Mesodermal cell (in vitro differentiated cells): ENCODE data around the gene ADH6.
"Not testable (repeated sequence)": the region's sequence is repeated elsewhere in the genome, so short reads cannot be mapped to it uniquely, and the experiment has no call there.

Experiments
- H3K27ac ChIP-seq: 2 replicates; pipeline ENCODE4 v1.7.0; 2013; ENCODE audit warnings: mild to moderate bottlenecking, low read depth, low read length, moderate library complexity; ENCODE audit not compliant: severe bottlenecking
- H3K36me3 ChIP-seq: 2 replicates; pipeline ENCODE4 v1.7.1; 2013; ENCODE audit warnings: mild to moderate bottlenecking, low read length, moderate library complexity; ENCODE audit not compliant: control insufficient read depth, insufficient read depth
- H3K4me1 ChIP-seq: one replicate; pipeline ENCODE4 v1.7.1; 2013; ENCODE audit warnings: mild to moderate bottlenecking, low read length; ENCODE audit not compliant: insufficient read depth, control insufficient read depth, poor library complexity, severe bottlenecking
- H3K4me3 ChIP-seq: 2 replicates; pipeline ENCODE4 v1.7.0; 2013; ENCODE audit warnings: low read length, control low read depth, mild to moderate bottlenecking; ENCODE audit not compliant: insufficient read depth, poor library complexity, severe bottlenecking; ENCODE audit errors: extremely low read depth
- H3K9me3 ChIP-seq: 2 replicates; pipeline ENCODE4 v1.7.1; 2013; ENCODE audit warnings: mild to moderate bottlenecking, low read length, moderate library complexity; ENCODE audit not compliant: control insufficient read depth
- WGBS, 2 experiments: methylation state at CpG; one replicate each; pipeline ENCODE4 v1.1.5; 2013; ENCODE audit warnings: missing lambda C conversion rate in 2 of 2; ENCODE audit not compliant: insufficient coverage in 2 of 2; 5-methylcytosine and 5-hydroxymethylcytosine counted together

Gene ADH6

DNA sequence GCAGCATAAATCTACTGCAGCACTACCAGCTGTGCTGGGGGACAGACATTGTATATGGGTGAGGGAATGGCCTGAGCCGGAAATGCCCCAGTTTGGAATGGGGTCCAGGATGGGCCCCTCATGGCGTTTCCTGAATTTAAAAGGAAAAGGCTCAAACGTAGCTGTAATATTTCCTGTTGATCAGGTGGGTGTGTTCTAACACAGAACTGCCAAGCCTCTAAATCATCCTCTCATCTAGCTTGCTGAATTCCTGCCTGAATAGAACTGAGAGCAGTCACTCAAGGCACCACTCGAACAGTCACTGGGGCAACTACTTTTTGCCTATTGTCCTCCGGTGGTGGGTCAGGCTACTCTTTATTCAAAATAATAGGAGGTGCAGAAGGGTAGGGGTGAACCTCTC lies 28.7 kb downstream of the ADH6 start:
- H3K4me3 ChIP-seq, result no peak overlapping the region
- H3K4me1 ChIP-seq, result no peaks in the 10 kb centered on the region
- 88 to 90% methylated on average over 2 to 4 of the region's 5 CpGs for WGBS, 2 experiments
- H3K9me3 ChIP-seq, result no peaks in the 10 kb centered on the region
- H3K36me3 ChIP-seq, result no peaks in the 10 kb centered on the region
- H3K27ac ChIP-seq, result no peak overlapping the region

DNA sequence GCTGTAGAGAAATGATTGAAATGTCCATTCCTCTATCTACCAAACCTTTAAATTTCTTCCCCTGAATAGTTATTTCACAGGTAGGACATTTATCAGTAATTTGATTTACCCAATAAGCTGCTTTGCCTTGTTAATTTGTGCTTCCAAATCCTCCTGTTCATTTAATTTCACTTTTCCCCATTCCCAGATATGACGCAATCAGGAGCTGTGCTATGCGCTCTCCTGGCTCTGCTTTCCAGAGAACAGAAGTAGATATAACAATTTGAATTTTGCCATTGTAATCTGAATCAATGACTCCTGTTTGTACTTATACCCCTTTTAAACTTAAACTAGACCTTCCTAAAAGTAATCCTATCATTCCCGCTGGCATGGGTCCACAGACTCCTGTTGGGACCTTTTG lies 29.1 kb downstream of the ADH6 start:
- not testable (repeated sequence) for H3K4me1 ChIP-seq, H3K9me3 ChIP-seq, H3K27ac ChIP-seq, H3K4me3 ChIP-seq, H3K36me3 ChIP-seq
- 100% methylated on average over 1 to 2 of the region's 3 CpGs for WGBS, 2 experiments

DNA sequence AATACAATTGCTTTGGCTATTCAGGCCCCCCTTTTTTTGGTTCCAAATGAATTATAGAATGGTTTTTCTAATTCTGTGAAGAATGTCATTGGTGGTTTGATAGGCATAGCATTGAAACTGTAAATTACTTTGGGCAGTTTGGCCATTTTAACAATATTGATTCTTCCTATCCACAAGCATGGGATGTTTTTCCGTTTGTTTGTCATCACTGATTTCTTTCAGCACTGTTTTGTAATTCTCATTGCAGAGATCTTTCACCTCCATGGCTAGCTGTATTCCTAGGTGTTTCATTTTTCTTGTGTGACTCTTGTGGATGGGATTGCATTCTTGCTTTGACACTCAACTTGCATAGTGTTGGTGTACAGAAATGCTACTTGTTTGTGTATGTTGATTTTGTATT lies 33.0 kb downstream of the ADH6 start:
- no peak overlapping the region for H3K27ac ChIP-seq
- WGBS, 2 experiments, result 100% methylated on average over 1 of the region's 1 CpG
- H3K36me3 ChIP-seq, result no peaks in the 10 kb centered on the region
- H3K4me3 ChIP-seq, result no peak overlapping the region
- no peaks in the 10 kb centered on the region for H3K4me1 ChIP-seq
- peaks cover 3% of the 10 kb centered on the region for H3K9me3 ChIP-seq

DNA sequence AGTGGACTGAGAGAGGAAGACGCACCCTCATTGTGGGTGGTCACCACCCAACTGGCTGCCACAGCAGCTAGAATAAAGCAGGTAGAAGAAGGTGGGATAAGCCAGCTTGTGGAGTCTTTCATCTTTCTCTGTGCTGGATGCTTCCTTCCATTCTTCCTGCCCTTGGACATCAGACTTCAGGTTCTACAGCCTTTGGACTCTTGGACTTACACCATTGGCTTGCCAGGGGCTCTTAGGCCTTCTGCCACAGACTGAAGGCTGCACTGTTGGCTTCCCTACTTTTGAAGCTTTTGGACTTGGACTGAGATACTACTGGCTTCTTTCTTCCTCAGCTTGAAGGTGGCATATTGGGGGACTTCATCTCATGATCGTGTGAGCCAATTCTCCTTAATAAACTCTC lies 33.5 kb downstream of the ADH6 start:
- Histone ChIP-seq H3K9me3 (peaks cover 3% of the 10 kb centered on the region), H3K4me1 (no peaks in the 10 kb centered on the region), H3K27ac (no peak overlapping the region), H3K36me3 (no peaks in the 10 kb centered on the region), H3K4me3 (no peak overlapping the region)
- 100% methylated on average over 1 to 2 of the region's 2 CpGs for WGBS, 2 experiments

DNA sequence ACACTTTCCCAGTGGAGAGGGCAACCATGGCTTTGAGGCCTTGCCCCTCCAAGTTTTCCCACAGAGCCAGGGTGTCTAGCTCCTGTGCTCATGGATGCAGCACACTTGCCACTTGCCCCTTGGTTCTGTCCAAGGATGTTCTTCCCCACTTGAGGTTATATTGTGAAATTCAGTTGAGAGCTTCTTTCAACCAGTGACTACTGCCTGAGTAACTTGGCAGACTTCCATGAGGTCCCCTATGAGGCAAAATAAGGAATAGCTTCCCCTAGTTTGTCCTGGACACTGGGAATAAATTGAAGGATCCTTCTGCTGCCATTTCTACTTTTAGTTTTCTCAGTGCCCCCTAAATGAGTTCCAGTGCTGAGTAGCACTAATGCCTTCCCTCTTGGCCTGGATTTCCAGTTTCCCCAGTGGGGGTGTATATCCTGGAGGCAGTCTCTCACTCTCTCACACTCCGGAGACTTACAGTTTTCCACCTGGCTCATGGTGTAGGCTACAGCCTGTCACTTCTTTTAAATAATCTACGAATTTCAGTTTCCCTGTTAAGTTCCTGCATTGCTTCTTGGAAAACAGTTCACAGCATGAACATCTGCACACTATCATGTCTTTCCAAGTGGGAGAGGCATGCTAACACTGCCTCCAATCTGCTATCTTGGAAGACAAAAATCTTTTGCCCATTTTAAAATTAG lies 38.5 kb downstream of the ADH6 start:
- H3K9me3 ChIP-seq, result peaks cover 3% of the 10 kb centered on the region
- H3K4me1 ChIP-seq, result no peaks in the 10 kb centered on the region
- H3K4me3 ChIP-seq, result no peak overlapping the region
- H3K27ac ChIP-seq, result no peak overlapping the region
- H3K36me3 ChIP-seq, result no peaks in the 10 kb centered on the region
- WGBS, 2 experiments, result 83 to 91% methylated on average over 2 of the region's 2 CpGs

DNA sequence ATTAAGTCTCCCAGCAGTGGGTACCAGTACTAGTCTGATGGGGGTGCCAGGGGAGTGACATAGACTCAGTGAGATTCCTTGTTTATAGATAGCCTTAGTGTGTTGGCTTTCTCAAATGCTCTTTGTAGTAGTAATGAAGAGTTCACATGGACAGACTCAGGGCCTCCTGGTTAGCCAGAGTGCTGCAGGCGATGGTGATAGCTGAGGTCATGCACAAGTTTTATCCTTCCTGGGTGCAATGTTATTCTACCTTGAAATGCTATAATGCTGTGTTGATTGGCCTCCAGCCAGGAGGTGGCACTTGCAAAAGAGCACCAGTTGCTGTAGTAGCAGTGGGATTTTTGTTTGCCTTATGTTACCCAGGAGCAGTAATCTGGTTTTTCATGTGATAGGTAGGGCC lies 39.4 kb downstream of the ADH6 start:
- H3K36me3 ChIP-seq, result no peaks in the 10 kb centered on the region
- peaks cover 3% of the 10 kb centered on the region for H3K9me3 ChIP-seq
- no peaks in the 10 kb centered on the region for H3K4me1 ChIP-seq
- no peak overlapping the region for H3K4me3 ChIP-seq
- no peak overlapping the region for H3K27ac ChIP-seq
- WGBS, 2 experiments, result 100% methylated on average over 1 of the region's 1 CpG

DNA sequence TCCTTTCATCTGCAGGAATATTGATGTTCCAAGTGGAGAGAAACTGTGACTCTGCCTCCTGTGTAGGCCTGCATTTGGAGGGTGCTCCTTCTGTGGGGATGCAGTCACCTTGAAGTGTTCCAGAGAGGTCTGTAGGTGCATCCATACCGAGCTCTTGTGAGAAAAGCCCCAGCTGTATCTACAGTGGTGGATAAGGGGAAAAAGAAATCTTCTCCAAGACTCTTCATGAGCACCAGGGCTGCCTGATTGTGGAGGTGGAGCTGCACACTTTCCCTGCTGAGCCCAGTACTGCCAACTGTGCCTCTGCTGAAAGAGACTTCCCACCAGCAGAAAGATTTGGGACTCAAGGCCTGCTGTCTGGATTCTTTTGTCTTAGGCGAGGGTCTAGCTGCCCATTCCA lies 39.9 kb downstream of the ADH6 start:
- Histone ChIP-seq H3K4me1 (no peaks in the 10 kb centered on the region), H3K36me3 (no peaks in the 10 kb centered on the region), H3K9me3 (peaks cover 3% of the 10 kb centered on the region), H3K4me3 (no peak overlapping the region), H3K27ac (no peak overlapping the region)
- WGBS, 2 experiments, result 100% methylated on average over 1 of the region's 2 CpGs; no CpG with 5 or more reads in 1 of the 2 experiments

DNA sequence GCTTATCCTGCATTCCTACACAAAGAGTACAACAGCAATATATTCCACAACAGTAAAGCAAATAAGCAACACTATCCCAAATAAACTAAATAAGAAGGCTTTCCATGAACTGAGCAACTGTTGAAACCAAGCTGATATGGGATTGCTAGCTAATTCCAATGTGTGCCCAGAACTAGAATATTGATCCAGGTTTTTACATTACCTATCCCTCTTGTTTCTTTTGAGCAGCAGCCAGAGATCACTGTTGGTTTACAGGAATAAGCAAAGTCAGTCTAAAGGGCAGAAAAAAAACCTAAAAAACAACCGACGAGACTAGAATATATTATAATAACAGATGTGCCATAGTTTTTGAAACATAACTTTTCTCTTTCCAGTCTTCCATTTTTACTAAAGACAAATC lies 52.5 kb downstream of the ADH6 start:
- Histone ChIP-seq H3K36me3 (no peaks in the 10 kb centered on the region), H3K9me3 (no peaks in the 10 kb centered on the region), H3K4me3 (no peak overlapping the region), H3K4me1 (no peaks in the 10 kb centered on the region), H3K27ac (no peak overlapping the region)
- no CpG with 5 or more reads among the region's 2 CpGs for WGBS, 2 experiments

DNA sequence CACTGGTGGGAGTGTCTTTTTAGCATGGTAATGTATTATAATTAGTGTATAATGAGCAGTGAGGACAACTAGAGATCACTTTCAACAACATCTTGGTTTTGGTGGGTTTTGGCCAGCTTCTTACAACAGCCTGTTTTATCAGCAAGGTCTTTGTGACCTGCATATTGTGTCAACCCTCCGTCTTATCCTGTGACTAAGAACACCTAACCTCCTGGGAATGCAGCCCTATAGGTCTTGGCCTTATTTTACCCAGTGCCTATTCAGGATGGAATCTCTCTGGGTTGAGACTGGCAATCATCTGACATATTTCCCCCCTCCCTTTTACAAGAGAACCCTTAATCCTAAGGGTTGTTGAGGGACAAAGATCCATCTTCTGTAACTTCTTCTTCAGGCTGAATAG lies 53.1 kb downstream of the ADH6 start:
- Histone ChIP-seq H3K9me3 (no peaks in the 10 kb centered on the region), H3K4me3 (no peak overlapping the region), H3K36me3 (no peaks in the 10 kb centered on the region), H3K27ac (no peak overlapping the region), H3K4me1 (no peaks in the 10 kb centered on the region)
- WGBS, 2 experiments, result 100% methylated on average over 1 of the region's 1 CpG

DNA sequence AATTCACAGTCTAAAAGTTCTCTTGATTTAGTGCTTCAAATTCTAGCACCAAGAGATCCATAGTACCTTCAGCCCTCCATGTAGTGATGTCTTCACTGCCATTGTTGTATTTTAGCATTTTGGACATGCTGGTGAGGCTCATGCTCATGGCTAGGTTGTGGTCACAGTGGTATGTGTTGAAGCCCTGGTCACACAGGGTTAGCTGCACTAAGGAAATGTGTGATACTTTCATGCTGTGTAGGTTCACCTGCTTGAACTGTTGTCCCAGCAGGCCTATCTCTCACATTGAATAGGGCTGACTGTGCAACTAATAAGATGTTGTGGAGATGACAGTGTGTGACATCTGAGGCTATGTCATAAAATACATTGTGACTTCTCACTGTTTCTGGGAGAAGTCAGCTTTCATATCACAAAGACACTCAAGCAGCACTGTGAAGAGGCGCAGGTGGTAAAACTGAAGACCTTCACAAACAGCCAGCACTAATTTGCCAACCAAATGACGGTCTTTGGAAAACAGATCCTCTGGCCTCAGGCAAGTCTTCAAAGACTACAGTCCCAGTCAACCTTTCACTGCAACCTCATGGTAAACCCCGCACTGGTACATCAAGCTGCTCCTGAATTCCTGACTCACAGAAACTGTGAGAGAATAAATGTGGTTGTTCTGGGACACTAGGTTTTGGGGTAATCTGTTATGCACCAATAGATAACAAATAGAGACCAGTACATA lies 57.5 kb downstream of the ADH6 start:
- Histone ChIP-seq H3K36me3 (no peaks in the 10 kb centered on the region), H3K9me3 (no peaks in the 10 kb centered on the region), H3K4me1 (no peaks in the 10 kb centered on the region), H3K27ac (no peak overlapping the region), H3K4me3 (no peak overlapping the region)
- 66 to 85% methylated on average over 2 to 3 of the region's 3 CpGs for WGBS, 2 experiments

DNA sequence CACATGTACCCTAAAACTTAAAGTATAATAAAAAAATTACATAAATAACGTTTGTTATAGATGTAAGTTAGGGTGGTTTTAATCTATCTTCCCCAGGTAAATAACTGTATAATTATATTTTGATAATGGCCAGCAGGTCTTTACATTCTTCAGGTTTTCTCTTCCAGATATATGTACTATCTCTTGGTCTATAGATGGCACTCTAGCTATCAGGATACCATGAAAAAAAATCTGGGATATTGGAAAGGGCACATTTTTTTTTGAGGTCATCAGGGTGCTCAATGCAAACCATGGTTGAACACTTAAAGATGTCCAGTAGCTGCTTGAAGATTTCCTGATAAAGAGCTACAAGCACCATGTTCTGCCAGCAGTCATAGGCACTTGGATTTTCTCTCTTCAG lies 59.3 kb downstream of the ADH6 start:
- Histone ChIP-seq H3K4me3 (no peak overlapping the region), H3K27ac (no peak overlapping the region), H3K36me3 (no peaks in the 10 kb centered on the region), H3K9me3 (no peaks in the 10 kb centered on the region), H3K4me1 (no peaks in the 10 kb centered on the region)
- no CpG with 5 or more reads among the region's 1 CpG for WGBS, 2 experiments
